CD1c-positive myeloid dendritic cell (primary cell): ENCODE measurements around the gene TMEM30B.
"Not testable (repeated sequence)": the region's sequence is repeated elsewhere in the genome, so short reads cannot be mapped to it uniquely, and the experiment has no call there.

Experiments used
- DNase-seq: peaks from one replicate; pipeline ENCODE4 v3.0.0-alpha.2; 2016; ENCODE audit errors: extremely low spot score

TMEM30B gene

GRCh38 chr14:61281186-61281947 is at the start of gene TMEM30B:
TMEM30B (minus strand) TSS chr14:61281338; CDS start chr14:61281147, 191 bp downstream.
- no peak for DNase-seq

GRCh38 chr14:61330511-61330910 is 49.4 kb upstream of the TMEM30B start:
- DNase-seq, result no peak

- peak; percentile 81 for DNase-seq
Observed at GRCh38 chr14:61329478-61330051, 48.4 kb upstream of the TMEM30B start.

GRCh38 chr14:61328626-61329262 is 47.6 kb upstream of the TMEM30B start:
- DNase-seq, result peak; percentile 58

- DNase-seq, result no peak
Observed at GRCh38 chr14:61326847-61327246, 45.7 kb upstream of the TMEM30B start.

- DNase-seq, result no peak
Observed at GRCh38 chr14:61326146-61326545, 45.0 kb upstream of the TMEM30B start.

- no peak for DNase-seq
Observed at GRCh38 chr14:61325166-61325565, 44.0 kb upstream of the TMEM30B start.

GRCh38 chr14:61323970-61324369 is 42.8 kb upstream of the TMEM30B start:
- DNase-seq, result no peak

- no peak for DNase-seq
Observed at GRCh38 chr14:61322799-61323290, 41.7 kb upstream of the TMEM30B start.

GRCh38 chr14:61322011-61322798 is 41.1 kb upstream of the TMEM30B start:
- DNase-seq, result no peak

GRCh38 chr14:61321385-61322010 is 40.4 kb upstream of the TMEM30B start, which contains the start of gene PRKCH:
PRKCH (plus strand) TSS chr14:61321579; CDS start chr14:61322102, 523 bp downstream.
- DNase-seq, result peak; percentile 81

- no peak for DNase-seq
Observed at GRCh38 chr14:61320806-61321384, 39.8 kb upstream of the TMEM30B start.

- DNase-seq, result not testable (repeated sequence)
Observed at GRCh38 chr14:61320170-61320569, 39.0 kb upstream of the TMEM30B start.

GRCh38 chr14:61319706-61320105 is 38.6 kb upstream of the TMEM30B start:
- DNase-seq, result no peak

GRCh38 chr14:61319086-61319485 is 37.9 kb upstream of the TMEM30B start:
- no peak for DNase-seq

- DNase-seq, result no peak
Observed at GRCh38 chr14:61315313-61315712, 34.2 kb upstream of the TMEM30B start.

- DNase-seq, result not testable (repeated sequence)
Observed at GRCh38 chr14:61308701-61309100, 27.6 kb upstream of the TMEM30B start.

GRCh38 chr14:61308198-61308597 is 27.1 kb upstream of the TMEM30B start:
- no peak for DNase-seq

- DNase-seq, result no peak
Observed at GRCh38 chr14:61304688-61305087, 23.6 kb upstream of the TMEM30B start.

GRCh38 chr14:61300754-61301153 is 19.6 kb upstream of the TMEM30B start:
- DNase-seq, result no peak

- no peak for DNase-seq
Observed at GRCh38 chr14:61300209-61300608, 19.1 kb upstream of the TMEM30B start.
